GM13976 (cell line): Measurements from ENCODE around the gene KCNIP3.

Experiments used
- DNase-seq: peaks from one replicate; pipeline ENCODE4 v3.0.0; 2012; ENCODE audit warnings: low spot score
- in situ Hi-C: fragments of 300-500 bp; cut with MboI; formaldehyde crosslinking; loops from one replicate; pipeline ENCODE4 v1.12.0; 2022; ENCODE audit warnings: low sequenced_read_pairs, mixed read lengths, inconsistent platforms; ENCODE audit not compliant: unreplicated experiment
- TF ChIP-seq, protein P1 (sequence below): IDR thresholded peaks from 2 replicates; pipeline ENCODE4 v1.5.1; 2012; ENCODE audit warnings: borderline replicate concordance, mild to moderate bottlenecking; ENCODE audit not compliant: insufficient read depth; ENCODE audit errors: extremely low read depth, missing control alignments, control extremely low read depth

KCNIP3 gene

DNA sequence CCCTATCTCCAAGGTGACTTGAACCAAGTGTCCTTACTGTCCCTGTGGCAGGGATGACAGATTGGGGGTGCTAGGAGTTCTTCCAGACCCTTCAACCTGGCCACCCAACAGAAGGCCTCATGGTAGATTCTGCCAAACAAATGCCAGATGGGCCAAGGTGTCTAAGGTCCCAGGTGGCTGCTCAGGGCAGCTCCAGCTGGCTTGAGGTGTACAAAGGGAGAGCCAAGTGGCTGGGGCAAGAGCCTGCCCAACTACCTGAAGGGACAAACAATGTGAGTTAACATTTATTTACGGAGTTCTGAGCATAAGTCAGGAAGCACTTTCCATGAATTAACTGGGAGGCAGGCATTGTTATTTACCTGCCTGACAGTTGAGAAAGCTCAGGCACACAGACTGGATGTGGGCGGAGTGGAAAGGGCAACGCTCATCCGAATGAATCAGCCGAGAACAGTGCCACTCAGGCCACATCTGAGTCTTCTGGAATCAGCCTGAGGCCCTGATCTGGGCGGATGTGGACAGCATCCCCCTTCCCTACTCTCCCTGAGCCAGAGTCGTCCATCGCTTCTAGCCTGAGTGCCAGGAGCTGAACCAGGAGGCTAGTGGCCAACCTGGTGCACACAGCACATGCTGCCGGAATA is 4.4 kb upstream of the KCNIP3 start:
- TF ChIP-seq, protein P1, sequence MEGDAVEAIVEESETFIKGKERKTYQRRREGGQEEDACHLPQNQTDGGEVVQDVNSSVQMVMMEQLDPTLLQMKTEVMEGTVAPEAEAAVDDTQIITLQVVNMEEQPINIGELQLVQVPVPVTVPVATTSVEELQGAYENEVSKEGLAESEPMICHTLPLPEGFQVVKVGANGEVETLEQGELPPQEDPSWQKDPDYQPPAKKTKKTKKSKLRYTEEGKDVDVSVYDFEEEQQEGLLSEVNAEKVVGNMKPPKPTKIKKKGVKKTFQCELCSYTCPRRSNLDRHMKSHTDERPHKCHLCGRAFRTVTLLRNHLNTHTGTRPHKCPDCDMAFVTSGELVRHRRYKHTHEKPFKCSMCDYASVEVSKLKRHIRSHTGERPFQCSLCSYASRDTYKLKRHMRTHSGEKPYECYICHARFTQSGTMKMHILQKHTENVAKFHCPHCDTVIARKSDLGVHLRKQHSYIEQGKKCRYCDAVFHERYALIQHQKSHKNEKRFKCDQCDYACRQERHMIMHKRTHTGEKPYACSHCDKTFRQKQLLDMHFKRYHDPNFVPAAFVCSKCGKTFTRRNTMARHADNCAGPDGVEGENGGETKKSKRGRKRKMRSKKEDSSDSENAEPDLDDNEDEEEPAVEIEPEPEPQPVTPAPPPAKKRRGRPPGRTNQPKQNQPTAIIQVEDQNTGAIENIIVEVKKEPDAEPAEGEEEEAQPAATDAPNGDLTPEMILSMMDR: no peak
- DNase-seq: no peak
- in situ Hi-C loops: no loop called here

DNA sequence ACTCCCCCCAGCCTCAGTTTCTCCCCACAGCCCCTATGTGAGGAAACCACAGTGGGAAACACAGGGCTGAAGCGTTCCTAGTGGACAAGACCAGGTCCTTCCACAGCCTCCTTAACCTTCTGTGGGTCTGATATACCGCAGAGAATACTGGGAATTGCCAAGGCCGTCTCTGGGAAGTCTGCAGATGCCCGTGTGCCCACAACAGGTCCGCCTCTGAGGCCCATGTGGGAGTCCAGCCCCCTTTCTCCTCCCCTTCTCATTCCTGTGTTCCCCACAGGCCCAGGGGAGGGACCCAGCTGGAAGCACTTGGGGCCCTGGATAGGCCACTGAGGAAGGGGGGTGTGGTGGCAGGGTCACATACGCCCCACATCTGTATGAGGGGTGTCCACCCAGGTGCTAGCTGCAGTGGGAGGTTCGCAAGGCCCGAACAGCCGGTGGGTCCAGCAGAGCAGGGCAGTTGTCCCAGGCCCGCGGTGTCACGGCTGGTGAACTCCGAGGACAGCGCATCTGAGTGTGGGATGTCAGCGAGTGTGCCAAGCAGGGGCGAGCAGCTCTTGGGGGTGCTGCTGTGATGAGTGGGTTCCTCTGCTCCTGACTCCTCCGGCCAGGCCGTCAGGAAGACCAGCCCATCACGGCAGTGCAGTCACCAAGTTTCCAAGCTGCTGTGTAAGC is 2.4 kb upstream of the KCNIP3 start:
- in situ Hi-C loops: no loop called here
- DNase-seq: no peak
- TF ChIP-seq, protein P1: no peak

GRCh38 chr2:95295376-95295775 is 1.8 kb upstream of the KCNIP3 start:
- TF ChIP-seq, protein P1: no peak
- in situ Hi-C loops: no loop called here
- no peak for DNase-seq

DNA sequence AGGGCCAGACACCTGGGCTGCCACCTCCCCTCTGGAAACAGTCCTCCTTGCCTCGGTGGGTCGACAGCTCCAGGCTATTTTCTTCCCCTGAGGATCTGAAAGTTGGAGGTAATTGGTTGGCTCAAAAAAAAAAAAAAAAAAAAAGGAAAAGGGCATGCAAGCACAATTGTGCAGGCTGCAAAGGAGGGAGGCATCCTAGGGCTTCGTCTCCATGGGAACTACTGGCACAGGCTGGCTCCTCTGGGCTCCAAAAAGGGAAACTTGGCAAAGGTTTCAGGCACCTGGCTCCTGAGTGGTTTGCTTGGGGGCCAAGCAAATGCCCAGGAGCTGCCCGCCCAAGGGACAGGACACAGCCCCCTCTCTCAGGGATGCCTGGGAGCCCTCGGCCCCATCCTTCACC is 1.1 kb upstream of the KCNIP3 start:
- TF ChIP-seq, protein P1: no peak
- no peak for DNase-seq
- in situ Hi-C loops: no loop called here

DNA sequence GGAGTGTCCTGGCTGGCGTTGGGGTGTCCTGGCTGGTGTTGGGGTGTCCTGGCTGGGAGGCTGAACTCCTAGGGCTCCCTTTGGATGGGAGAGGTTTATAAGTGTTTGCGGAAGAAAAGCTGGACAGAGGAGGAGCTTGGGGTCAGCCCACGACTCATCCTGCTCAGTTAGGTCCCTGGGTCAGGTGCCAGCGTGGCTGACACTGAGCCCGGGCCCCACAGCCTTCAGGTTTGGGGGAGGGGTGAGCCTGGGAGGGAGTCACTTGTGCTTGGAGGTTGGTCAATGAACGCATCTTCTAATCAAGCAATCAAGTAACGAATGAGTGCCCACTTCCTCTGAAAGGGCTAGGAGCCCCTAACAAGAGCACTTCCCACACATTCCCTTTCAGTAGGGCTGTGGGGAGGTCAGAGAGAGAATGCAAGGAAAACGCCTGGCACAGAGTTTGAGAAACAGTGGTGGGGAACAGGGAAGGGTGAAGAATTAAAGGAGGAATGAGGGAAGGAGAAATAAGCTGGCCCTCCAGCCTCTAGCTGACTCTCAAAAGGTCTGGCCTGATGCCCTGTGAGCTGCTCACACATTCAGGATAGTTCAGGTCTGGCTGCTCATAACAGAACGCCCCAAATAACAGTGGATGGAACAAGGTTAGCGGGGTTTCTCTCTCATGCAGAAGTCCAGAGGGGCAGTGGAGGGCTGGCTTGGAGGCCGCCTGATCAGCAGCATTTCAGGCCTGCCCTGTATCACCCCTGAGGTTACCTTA is 670 bp downstream of the KCNIP3 start:
- DNase-seq: no peak
- TF ChIP-seq, protein P1: no peak
- in situ Hi-C loops: no loop called here

DNA sequence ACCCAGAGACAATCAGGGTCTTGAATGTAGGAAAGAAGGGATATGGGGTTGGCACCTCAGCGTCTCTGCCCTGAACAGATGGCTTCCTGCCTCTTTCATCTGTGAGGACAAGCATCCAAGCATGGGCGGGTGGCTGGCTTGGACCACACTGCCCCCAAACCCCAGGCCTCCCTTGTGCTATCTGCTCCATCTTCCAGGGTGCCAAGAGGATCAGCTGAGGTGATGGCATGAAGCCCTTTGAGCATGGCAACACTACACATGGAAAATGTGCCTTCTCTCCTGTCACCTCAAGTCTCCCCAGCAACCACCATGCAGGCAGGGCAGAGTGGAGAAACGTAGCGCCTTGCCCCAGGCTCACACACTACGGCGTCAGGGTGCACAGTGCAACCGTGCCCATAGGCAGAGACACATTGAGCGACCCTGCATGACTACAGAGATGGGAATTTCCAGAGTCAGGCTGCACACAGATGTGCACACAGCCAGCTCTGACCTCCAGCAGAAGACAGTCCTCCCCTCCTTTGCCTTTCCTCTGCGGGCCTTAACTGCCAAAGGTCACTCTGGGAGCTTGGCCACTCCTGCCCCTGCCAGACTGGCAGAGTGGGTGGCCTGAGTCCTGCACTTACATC is 1.5 kb downstream of the KCNIP3 start:
- TF ChIP-seq, protein P1: no peak
- in situ Hi-C loops: no loop called here
- DNase-seq: no peak
